Measurements from ENCODE around the gene CNN2.

Gene CNN2

DNA sequence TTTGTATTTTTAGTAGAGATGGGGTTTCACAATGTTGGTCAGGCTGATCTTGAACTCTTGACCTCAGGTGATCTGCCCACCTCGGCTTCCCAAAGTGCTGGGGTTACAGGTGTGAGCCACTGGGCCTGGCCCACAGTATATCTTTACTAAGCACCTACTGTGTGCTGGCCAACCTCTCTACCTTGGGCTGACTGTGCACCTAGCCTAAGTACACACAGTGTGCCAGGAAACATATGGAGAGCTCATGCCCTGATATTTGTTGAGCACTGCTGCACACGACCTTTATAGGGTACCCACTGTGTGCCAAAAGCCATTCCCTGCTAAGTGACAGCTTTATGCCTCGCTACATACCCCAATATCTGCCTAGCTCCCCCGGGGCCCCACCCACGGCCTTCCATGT, 34.3 kb downstream of the CNN2 start:
- Histone ChIP-seq H3K4me3 (ENCODE audit: low read depth in 1 of 2, low read length in 2 of 2) (no peak overlapping the region), H4K20me1 (ENCODE audit: insufficient read depth, low read length) (no peaks in the 10 kb centered on the region), H3K27me3 (ENCODE audit: insufficient read depth, low read length, poor library complexity) (no peaks in the 10 kb centered on the region), H3K9me3 (ENCODE audit: insufficient read depth, low read length, severe bottlenecking) (peaks cover 33% of the 10 kb centered on the region), H3K27ac (ENCODE audit: low read length) (no peak overlapping the region), H3K4me1 (ENCODE audit: insufficient read depth, low read length) (peaks cover 15% of the 10 kb centered on the region), H3K4me2 (ENCODE audit: insufficient read depth, low read length) (no peak overlapping the region), H2AFZ (ENCODE audit: low read depth, low read length) (no peak overlapping the region), H3K79me2 (ENCODE audit: insufficient read depth, low read length) (no peaks in the 10 kb centered on the region), H3K36me3 (ENCODE audit: insufficient read depth, low read length) (peaks cover 30% of the 10 kb centered on the region), H3K9ac (ENCODE audit: low read depth, low read length) (no peak overlapping the region)
- TF ChIP-seq, protein P1, sequence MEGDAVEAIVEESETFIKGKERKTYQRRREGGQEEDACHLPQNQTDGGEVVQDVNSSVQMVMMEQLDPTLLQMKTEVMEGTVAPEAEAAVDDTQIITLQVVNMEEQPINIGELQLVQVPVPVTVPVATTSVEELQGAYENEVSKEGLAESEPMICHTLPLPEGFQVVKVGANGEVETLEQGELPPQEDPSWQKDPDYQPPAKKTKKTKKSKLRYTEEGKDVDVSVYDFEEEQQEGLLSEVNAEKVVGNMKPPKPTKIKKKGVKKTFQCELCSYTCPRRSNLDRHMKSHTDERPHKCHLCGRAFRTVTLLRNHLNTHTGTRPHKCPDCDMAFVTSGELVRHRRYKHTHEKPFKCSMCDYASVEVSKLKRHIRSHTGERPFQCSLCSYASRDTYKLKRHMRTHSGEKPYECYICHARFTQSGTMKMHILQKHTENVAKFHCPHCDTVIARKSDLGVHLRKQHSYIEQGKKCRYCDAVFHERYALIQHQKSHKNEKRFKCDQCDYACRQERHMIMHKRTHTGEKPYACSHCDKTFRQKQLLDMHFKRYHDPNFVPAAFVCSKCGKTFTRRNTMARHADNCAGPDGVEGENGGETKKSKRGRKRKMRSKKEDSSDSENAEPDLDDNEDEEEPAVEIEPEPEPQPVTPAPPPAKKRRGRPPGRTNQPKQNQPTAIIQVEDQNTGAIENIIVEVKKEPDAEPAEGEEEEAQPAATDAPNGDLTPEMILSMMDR (IDR thresholded peaks at IDR 0.05; ENCODE audit: borderline replicate concordance, extremely low read depth, low read length, poor library complexity, severe bottlenecking) = no peak
- TF ChIP-seq EZH2 (IDR thresholded peaks at IDR 0.05; ENCODE audit: borderline replicate concordance, low read depth, low read length, severe bottlenecking) = no peak
- DNase-seq (no peak), ATAC-seq (ENCODE audit: insufficient read depth, low read depth) (no peak)

DNA sequence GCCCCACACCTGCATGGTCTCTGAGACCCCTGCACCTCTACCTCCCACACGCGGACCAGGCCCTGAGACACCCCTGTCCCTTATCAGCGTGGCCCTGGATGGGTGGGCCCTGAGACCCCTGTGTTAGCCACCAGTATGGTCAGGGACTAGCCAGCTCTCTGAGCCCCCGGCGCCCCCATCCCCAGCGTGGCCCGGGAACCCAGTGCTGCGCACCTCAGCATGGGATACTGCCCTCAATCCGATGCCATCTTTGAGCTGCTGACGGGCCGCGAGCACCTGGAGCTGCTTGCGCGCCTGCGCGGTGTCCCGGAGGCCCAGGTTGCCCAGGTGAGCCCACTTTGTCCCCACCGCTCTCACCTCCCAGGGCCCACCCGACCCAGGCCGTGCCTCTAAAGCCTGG, 35.6 kb downstream of the CNN2 start:
- H4K20me1 ChIP-seq (ENCODE audit: insufficient read depth, low read length) = no peaks in the 10 kb centered on the region
- H3K27ac ChIP-seq (ENCODE audit: low read length) = no peak overlapping the region
- H3K4me2 ChIP-seq (ENCODE audit: insufficient read depth, low read length) = no peak overlapping the region
- H3K4me1 ChIP-seq (ENCODE audit: insufficient read depth, low read length) = peaks cover 27% of the 10 kb centered on the region
- H3K79me2 ChIP-seq (ENCODE audit: insufficient read depth, low read length) = peaks cover 7% of the 10 kb centered on the region
- peaks cover 17% of the 10 kb centered on the region for H3K36me3 ChIP-seq (ENCODE audit: insufficient read depth, low read length)
- H2AFZ ChIP-seq (ENCODE audit: low read depth, low read length) = no peak overlapping the region
- ATAC-seq (ENCODE audit: insufficient read depth, low read depth) (no peak), DNase-seq (no peak)
- no peak overlapping the region for H3K9ac ChIP-seq (ENCODE audit: low read depth, low read length)
- TF ChIP-seq, protein P1 (IDR thresholded peaks at IDR 0.05; ENCODE audit: borderline replicate concordance, extremely low read depth, low read length, poor library complexity, severe bottlenecking) = no peak
- no peak for TF ChIP-seq EZH2 (IDR thresholded peaks at IDR 0.05; ENCODE audit: borderline replicate concordance, low read depth, low read length, severe bottlenecking)
- no peak overlapping the region for H3K4me3 ChIP-seq (ENCODE audit: low read depth in 1 of 2, low read length in 2 of 2)
- no peaks in the 10 kb centered on the region for H3K27me3 ChIP-seq (ENCODE audit: insufficient read depth, low read length, poor library complexity)
- H3K9me3 ChIP-seq (ENCODE audit: insufficient read depth, low read length, severe bottlenecking) = peaks cover 20% of the 10 kb centered on the region

- Histone ChIP-seq H2AFZ (ENCODE audit: low read depth, low read length) (no peak overlapping the region), H3K9ac (ENCODE audit: low read depth, low read length) (no peak overlapping the region), H3K27me3 (ENCODE audit: insufficient read depth, low read length, poor library complexity) (no peaks in the 10 kb centered on the region), H3K4me1 (ENCODE audit: insufficient read depth, low read length) (peaks cover 27% of the 10 kb centered on the region), H3K36me3 (ENCODE audit: insufficient read depth, low read length) (peaks cover 13% of the 10 kb centered on the region), H3K4me2 (ENCODE audit: insufficient read depth, low read length) (no peak overlapping the region), H3K27ac (ENCODE audit: low read length) (no peak overlapping the region), H3K79me2 (ENCODE audit: insufficient read depth, low read length) (peaks cover 13% of the 10 kb centered on the region), H4K20me1 (ENCODE audit: insufficient read depth, low read length) (no peaks in the 10 kb centered on the region), H3K9me3 (ENCODE audit: insufficient read depth, low read length, severe bottlenecking) (peaks cover 15% of the 10 kb centered on the region), H3K4me3 (ENCODE audit: low read depth in 1 of 2, low read length in 2 of 2) (no peak overlapping the region)
- DNase-seq = no peak
- no peak for TF ChIP-seq EZH2 (IDR thresholded peaks at IDR 0.05; ENCODE audit: borderline replicate concordance, low read depth, low read length, severe bottlenecking)
- TF ChIP-seq, protein P1 (IDR thresholded peaks at IDR 0.05; ENCODE audit: borderline replicate concordance, extremely low read depth, low read length, poor library complexity, severe bottlenecking) = no peak
- ATAC-seq (ENCODE audit: insufficient read depth, low read depth) = no peak
These were observed 36.1 kb downstream of the CNN2 start for GRCh38 chr19:1062387-1063029.

All from DND-41 (cell line).